GM12878 (cell line): ENCODE data around the gene SRCIN1. TPM values are rescaled to one million over a fixed set of nuclear protein-coding genes. Genes with fewer than 3 reads are reported as not detected.

Experiments
- ATAC-seq: fragments of 200-7000 bp; cut with Tn5 transposase; 3 replicates; pipeline ENCODE4 v1.9.1; 2020; ENCODE audit warnings: mild to moderate bottlenecking, moderate library complexity
- BruUV-seq: library from RNA; stranded (reverse); fragments of 400-500 nt; replicated peaks from 2 replicates; lab custom pipeline; 2021; lab: Mats Ljungman, UMichigan
- CTCF ChIA-PET: fragments of 300-600 bp; sonication (Branson Sonifier 250); formaldehyde crosslinking; extraction: SDS; loops from one replicate; lab custom pipeline; 2021; ENCODE audit warnings: inconsistent platforms; lab: Yijun Ruan, JAX
- POLR2A ChIA-PET: fragments of 350-600 bp; formaldehyde crosslinking; extraction: SDS; loops from one replicate; lab custom pipeline; 2021; ENCODE audit warnings: inconsistent platforms; lab: Charles Lee
- RAD21 ChIA-PET: fragments of 300-600 bp; sonication (Branson Sonifier 250); formaldehyde crosslinking; loops from one replicate; lab custom pipeline; 2023; ENCODE audit warnings: antibody characterized with exemption; ENCODE audit not compliant: unreplicated experiment; lab: Charles Lee
- SMC1A ChIA-PET: fragments of 300-600 bp; sonication (Branson Sonifier 250); formaldehyde crosslinking; loops from one replicate; lab custom pipeline; 2023; ENCODE audit not compliant: unreplicated experiment, uncharacterized antibody; lab: Charles Lee
- DNase-seq: peaks from one replicate; pipeline ENCODE4 v3.0.0-alpha.2; 2011; ENCODE audit warnings: low read depth, low spot score
- FAIRE-seq: peaks from 3 replicates; lab custom pipeline; 2011; peaks lifted over from hg19 to GRCh38; lab: Jason Lieb, UNC
- H2AFZ ChIP-seq: 2 replicates; pipeline ENCODE4 v1.6.0; 2011; ENCODE audit warnings: low read depth, low read length, control low read depth; ENCODE audit not compliant: control insufficient read depth
- H3K27ac ChIP-seq: 2 replicates; pipeline ENCODE4 v1.5.1; 2011; ENCODE audit warnings: control low read depth; ENCODE audit not compliant: control insufficient read depth, insufficient read depth
- H3K27me3 ChIP-seq, 2 experiments: replicated peaks in 1 of 2; 2 replicates each; pipeline versions ENCODE4 v1.6.0 to v1.6.1; 2011; ENCODE audit warnings: low read length in 1 of 2; ENCODE audit not compliant: control insufficient read depth in 2 of 2, insufficient read depth in 2 of 2
- H3K36me3 ChIP-seq, 2 experiments: 2 replicates each; pipeline ENCODE4 v1.5.1; 2011; ENCODE audit warnings: low read length in 1 of 2; ENCODE audit not compliant: control insufficient read depth in 2 of 2, insufficient read depth in 2 of 2
- H3K4me1 ChIP-seq: 2 replicates; pipeline ENCODE4 v1.6.1; 2011; ENCODE audit warnings: mild to moderate bottlenecking, low read length, moderate library complexity, mixed read lengths; ENCODE audit not compliant: control insufficient read depth, insufficient read depth
- H3K4me2 ChIP-seq: 2 replicates; pipeline ENCODE4 v1.6.0; 2011; ENCODE audit warnings: control low read depth; ENCODE audit not compliant: control insufficient read depth, insufficient read depth
- H3K4me3 ChIP-seq: fragments of 200-600 bp; sonication (generic); 2 replicates; pipeline ENCODE4 v1.5.1; 2016
- H3K79me2 ChIP-seq: 2 replicates; pipeline ENCODE4 v1.6.0; 2011; ENCODE audit warnings: low read length; ENCODE audit not compliant: control insufficient read depth, insufficient read depth
- H3K9ac ChIP-seq: 2 replicates; pipeline ENCODE4 v1.8.0; 2011; ENCODE audit warnings: low read length, control low read depth, mixed read lengths; ENCODE audit not compliant: control insufficient read depth, insufficient read depth
- H3K9me3 ChIP-seq: replicated peaks from 3 replicates; pipeline ENCODE4 v1.5.1; 2011; ENCODE audit warnings: mild to moderate bottlenecking, low read length; ENCODE audit not compliant: control insufficient read depth, insufficient read depth
- H4K20me1 ChIP-seq: 2 replicates; pipeline ENCODE4 v1.6.0; 2011; ENCODE audit not compliant: control insufficient read depth, insufficient read depth
- LARP7 ChIP-seq: fragments of 450-650 bp; IDR thresholded peaks from 2 replicates; pipeline ENCODE4 v1.6.1; 2017; ENCODE audit warnings: mild to moderate bottlenecking
- RELA ChIP-seq: fragments of 450-650 bp; IDR thresholded peaks from 2 replicates; pipeline ENCODE4 v1.8.0; 2014; ENCODE audit warnings: borderline replicate concordance; ENCODE audit not compliant: partially characterized antibody
- REST ChIP-seq: IDR thresholded peaks from 2 replicates; pipeline ENCODE4 v1.6.1; 2012; ENCODE audit warnings: mild to moderate bottlenecking, low read depth, low read length
- RFX5 ChIP-seq: IDR thresholded peaks from 2 replicates; pipeline ENCODE4 v1.6.1; 2011; ENCODE audit warnings: low read depth, low read length, improper control_type of control experiment
- SIX5 ChIP-seq: IDR thresholded peaks from 2 replicates; pipeline ENCODE4 v1.6.1; 2011; ENCODE audit warnings: mild to moderate bottlenecking, low read depth, low read length, moderate library complexity; ENCODE audit not compliant: severe bottlenecking
- SP1 ChIP-seq: IDR thresholded peaks from one replicate; pipeline ENCODE4 v1.6.1; 2011; ENCODE audit warnings: low read depth, low read length
- USF2 ChIP-seq: IDR thresholded peaks from 2 replicates; pipeline ENCODE4 v1.6.1; 2011; ENCODE audit warnings: low read depth, low read length, improper control_type of control experiment, borderline replicate concordance
- ZNF384 ChIP-seq: IDR thresholded peaks from 2 replicates; pipeline ENCODE4 v1.6.1; 2012; ENCODE audit warnings: low read depth, mild to moderate bottlenecking, low read length, improper control_type of control experiment, borderline replicate concordance
- WGBS: methylation state at CpG from one replicate; pipeline ENCODE4 v1.1.6; 2016; ENCODE audit warnings: low lambda C conversion rate; ENCODE audit not compliant: insufficient replicate concordance, insufficient coverage; ENCODE audit errors: missing lambda C conversion rate; 5-methylcytosine and 5-hydroxymethylcytosine counted together
- in situ Hi-C: fragments of 300-500 bp; cut with MboI; formaldehyde crosslinking; loops from 9 replicates; pipeline ENCODE4 v1.14.3; 2018; ENCODE audit warnings: mixed read lengths
- intact Hi-C: fragments of 100-400 bp; cut with micrococcal nuclease; formaldehyde crosslinking; loops from one replicate; pipeline ENCODE4 v1.14.2; 2022; ENCODE audit not compliant: unreplicated experiment
- polyA plus RNA-seq, 11 experiments: library from polyadenylated mRNA; depleted of rRNA in 4 of 11; unstranded in 6 of 11; stranded (reverse) in 5 of 11; fragments of >200 nt; fragmentation: Nextera tagmentation in 4 of 11; fragmentation: Illumina TruSeq in 1 of 11; extraction: Ambion mirVana in 4 of 11; extraction: Trizol in 1 of 11; gene quantifications; 1 replicate in 1 of 11; 2 replicates in 10 of 11; pipeline versions ENCODE4 v1.2.1 to v1.2.3, GENCODE V29; 2011 to 2016; ENCODE audit warnings: inconsistent platforms in 2 of 11, missing spikeins in 2 of 11, low read depth in 1 of 11
- total RNA-seq, 4 experiments: library from RNA; depleted of rRNA in 3 of 4; stranded (reverse); fragments of >200 nt in 3 of 4; fragmentation: Illumina TruSeq in 1 of 4; extraction: Trizol in 1 of 4; gene quantifications; 2 replicates each; pipeline versions ENCODE4 v1.2.1 to v1.2.3, GENCODE V29; 2013 to 2021

SRCIN1 gene
- total and polyA plus RNA-seq, 10 of the 15 experiments (the other 5 are each of a cell fraction or from before 2014, with no cell fraction given), result under 0.01 to 0.74 (median 0.20) TPM; not detected in 3

GRCh38 chr17:38557396-38557795 is 48.4 kb downstream of the SRCIN1 start:
- Histone ChIP-seq H3K4me1 (peaks cover 20% of the 10 kb centered on the region), H3K4me3 (no peak overlapping the region)
- POLR2A ChIA-PET, result interaction anchor here (2.8 kb wide), 1 partner anchor 106 kb away, joined by 15 read pairs; no protein-coding TSS in a partner anchor
- in situ Hi-C loops, result loop anchor here (5.0 kb wide), 1 partner anchor 110 kb away; no protein-coding TSS in a partner anchor
- no peak for FAIRE-seq
- TF ChIP-seq RELA, result no peak
- TF ChIP-seq REST, result no peak
- no peak for TF ChIP-seq ZNF384
- no peak for TF ChIP-seq RFX5
- TF ChIP-seq SIX5, result no peak
- no peak for TF ChIP-seq SP1
- TF ChIP-seq USF2, result no peak
- TF ChIP-seq LARP7, result no peak
- TF ChIP-seq, all 136 proteins: peak for 0
- BruUV-seq, result no TSS peak
- 56% methylated on average over 6 of the region's 6 CpGs for WGBS
- Histone ChIP-seq H3K4me2 (peak overlapping the region; percentile 98), H3K27ac (no peak overlapping the region), H3K36me3 (no peaks in the 10 kb centered on the region), H2AFZ (no peak overlapping the region), H3K9ac (no peak overlapping the region), H3K27me3 (peaks cover 10% of the 10 kb centered on the region in 2 experiments), H3K79me2 (no peaks in the 10 kb centered on the region), H4K20me1 (no peaks in the 10 kb centered on the region), H3K9me3 (no peaks in the 10 kb centered on the region)
- SMC1A ChIA-PET, result interaction anchor here (0.6 to 9.3 kb wide), 19 partner anchors 17 to 189 kb away, joined by 3 to 227 read pairs (median 4); partner anchors contain the start of gene EPOP
- ATAC-seq (no peak), DNase-seq (no peak)
- CTCF ChIA-PET, result interaction anchor here (0.5 to 10.9 kb wide), 35 partner anchors 9 to 607 kb away, joined by 3 to 492 read pairs (median 5); partner anchors contain the start of genes LASP1 and SRCIN1
- RAD21 ChIA-PET, result interaction anchor here (0.6 to 4.8 kb wide), 24 partner anchors 10 to 692 kb away, joined by 3 to 294 read pairs (median 4); no protein-coding TSS in a partner anchor
- intact Hi-C loops, result no loop called here
